HepG2 (cell line): Measurements from ENCODE around the gene C14orf132. TPM values are rescaled to one million over a fixed set of nuclear protein-coding genes. Genes with fewer than 3 reads are reported as not detected.

Experiments used
- ATAC-seq: fragments of 200-7000 bp; cut with Tn5 transposase; 3 replicates; pipeline ENCODE4 v1.9.1; 2020; ENCODE audit warnings: mild to moderate bottlenecking, moderate library complexity
- BruUV-seq: library from RNA; stranded (reverse); fragments of 400-500 nt; replicated peaks from 2 replicates; lab custom pipeline; 2021; lab: Mats Ljungman, UMichigan
- CTCF ChIA-PET: fragments of 300-600 bp; formaldehyde crosslinking; extraction: SDS; loops from one replicate; lab custom pipeline; 2021; ENCODE audit warnings: low total read pairs, inconsistent platforms, low intra/inter-chr PET ratio; lab: Yijun Ruan, JAX
- POLR2A ChIA-PET: fragments of 350-600 bp; sonication (Branson Sonifier 250); formaldehyde crosslinking; loops from one replicate; lab custom pipeline; 2020; ENCODE audit warnings: antibody characterized with exemption, inconsistent platforms; lab: Yijun Ruan, JAX
- DNase-seq: peaks from one replicate; pipeline ENCODE4 v3.0.0-alpha.2; 2015; ENCODE audit warnings: low spot score
- FAIRE-seq: peaks from 3 replicates; lab custom pipeline; 2011; peaks lifted over from hg19 to GRCh38; lab: Jason Lieb, UNC
- H2AFZ ChIP-seq: one replicate; pipeline ENCODE4 v1.6.1; 2011; ENCODE audit warnings: low read length, inconsistent platforms
- H3K27ac ChIP-seq: fragments of 300-600 bp; 3 replicates; pipeline ENCODE4 v1.8.0; 2011; ENCODE audit warnings: mixed run types, mild to moderate bottlenecking, mixed read lengths, low read length, inconsistent platforms; ENCODE audit not compliant: insufficient read depth; ENCODE audit errors: extremely low read length
- H3K27me3 ChIP-seq, 2 experiments: fragments of 200-600 bp in 1 of 2; 2 replicates in 1 of 2; 3 replicates in 1 of 2; pipeline versions ENCODE4 v1.6.0 to v1.8.0; 2011; ENCODE audit warnings: low read length in 2 of 2, mild to moderate bottlenecking in 2 of 2, moderate library complexity in 2 of 2, inconsistent platforms in 1 of 2; ENCODE audit not compliant: insufficient read depth in 2 of 2, control insufficient read depth in 1 of 2
- H3K36me3 ChIP-seq, 2 experiments: fragments of 200-600 bp in 1 of 2; replicated peaks in 1 of 2; 2 replicates in 1 of 2; 3 replicates in 1 of 2; pipeline versions ENCODE4 v1.5.1 to v1.8.0; 2011; ENCODE audit warnings: low read length in 2 of 2, inconsistent platforms in 1 of 2; ENCODE audit not compliant: insufficient read depth in 2 of 2, control insufficient read depth in 1 of 2
- H3K4me1 ChIP-seq: 2 replicates; pipeline ENCODE4 v1.5.1; 2012; ENCODE audit warnings: low read length, inconsistent platforms; ENCODE audit not compliant: insufficient read depth
- H3K4me2 ChIP-seq: 2 replicates; pipeline ENCODE4 v1.6.0; 2011; ENCODE audit warnings: low read depth, low read length, inconsistent platforms
- H3K4me3 ChIP-seq, 3 experiments: fragments of 200-600 bp in 1 of 3; sonication (generic), shearing (Covaris generic) in 1 of 3; replicated peaks in 1 of 3; 2 replicates each; pipeline ENCODE4 v1.5.1; 2011 to 2016; ENCODE audit warnings: low read length in 3 of 3, inconsistent platforms in 2 of 3, low read depth in 2 of 3, mild to moderate bottlenecking in 2 of 3, control low read depth in 1 of 3, mixed read lengths in 1 of 3; ENCODE audit not compliant: insufficient read depth in 1 of 3
- H3K79me2 ChIP-seq: one replicate; pipeline ENCODE4 v1.6.1; 2011; ENCODE audit warnings: low read length, inconsistent platforms; ENCODE audit not compliant: insufficient read depth
- H3K9ac ChIP-seq: 2 replicates; pipeline ENCODE4 v1.6.0; 2011; ENCODE audit warnings: mild to moderate bottlenecking, low read depth, low read length, inconsistent platforms; ENCODE audit not compliant: insufficient read depth
- H3K9me3 ChIP-seq: 2 replicates; pipeline ENCODE4 v1.5.1; 2012; ENCODE audit warnings: mild to moderate bottlenecking, low read length
- H4K20me1 ChIP-seq: 2 replicates; pipeline ENCODE4 v1.6.0; 2011; ENCODE audit warnings: inconsistent platforms, mild to moderate bottlenecking, low read length, moderate library complexity; ENCODE audit not compliant: insufficient read depth
- BORCS8-MEF2B ChIP-seq: sonication (generic); formaldehyde crosslinking; IDR thresholded peaks from 2 replicates; pipeline ENCODE4 v1.8.0; 2022; ENCODE audit warnings: mild to moderate bottlenecking, missing genetic modification reagents
- CHCHD3 ChIP-seq: sonication (generic); formaldehyde crosslinking; IDR thresholded peaks from 2 replicates; pipeline ENCODE4 v1.8.0; 2022; ENCODE audit warnings: mild to moderate bottlenecking, missing genetic modification reagents, moderate library complexity
- FOXJ3 ChIP-seq: sonication (generic); formaldehyde crosslinking; IDR thresholded peaks from 2 replicates; pipeline ENCODE4 v1.4.0; 2020; ENCODE audit warnings: missing genetic modification reagents, mild to moderate bottlenecking, borderline replicate concordance
- FOXK1 ChIP-seq: sonication (generic); formaldehyde crosslinking; IDR thresholded peaks from 2 replicates; pipeline ENCODE4 v1.4.0; 2020; ENCODE audit warnings: low read depth, missing genetic modification reagents, borderline replicate concordance
- HNF4G ChIP-seq, 2 experiments: sonication (generic) in 1 of 2; formaldehyde crosslinking in 1 of 2; IDR thresholded peaks; 2 replicates each; pipeline versions ENCODE4 v1.4.0 to v1.6.1; 2011 to 2020; ENCODE audit warnings: borderline replicate concordance in 2 of 2, low read depth in 2 of 2, mild to moderate bottlenecking in 2 of 2, low read length in 1 of 2, missing genetic modification reagents in 1 of 2, moderate library complexity in 1 of 2
- HOXA9 ChIP-seq: sonication (generic); formaldehyde crosslinking; IDR thresholded peaks from 2 replicates; pipeline ENCODE4 v1.8.1; 2022; ENCODE audit warnings: missing genetic modification reagents, mild to moderate bottlenecking, moderate library complexity, borderline replicate concordance
- JUND ChIP-seq: sonication (generic); formaldehyde crosslinking; IDR thresholded peaks from 2 replicates; pipeline ENCODE4 v1.8.0; 2022; ENCODE audit warnings: mild to moderate bottlenecking, missing genetic modification reagents
- MAF1 ChIP-seq: sonication (generic); formaldehyde crosslinking; IDR thresholded peaks from 2 replicates; pipeline ENCODE4 v1.5.0; 2020; ENCODE audit warnings: missing genetic modification reagents, borderline replicate concordance
- RXRB ChIP-seq: IDR thresholded peaks from 2 replicates; pipeline ENCODE4 v1.6.1; 2016; ENCODE audit warnings: borderline replicate concordance, missing genetic modification reagents, missing compliant biosample characterization
- SRSF4 ChIP-seq: fragments of 200-400 bp; formaldehyde crosslinking; IDR thresholded peaks from one replicate; pipeline ENCODE4 v1.6.1; 2018; ENCODE audit warnings: mild to moderate bottlenecking, low read depth, low read length, moderate library complexity; ENCODE audit not compliant: poor library complexity, severe bottlenecking
- ZNF143 ChIP-seq: sonication (generic); formaldehyde crosslinking; IDR thresholded peaks from 2 replicates; pipeline ENCODE4 v1.4.0; 2020; ENCODE audit warnings: missing genetic modification reagents
- ZNF607 ChIP-seq: sonication (generic); formaldehyde crosslinking; IDR thresholded peaks from 2 replicates; pipeline ENCODE4 v1.5.1; 2020; ENCODE audit warnings: missing genetic modification reagents, mild to moderate bottlenecking, borderline replicate concordance
- WGBS: methylation state at CpG from one replicate; pipeline ENCODE4 v1.1.6; 2017; ENCODE audit warnings: low lambda C conversion rate; 5-methylcytosine and 5-hydroxymethylcytosine counted together
- in situ Hi-C: cut with HindIII; loops from 2 replicates; pipeline ENCODE4 v1.10.0; 2017; ENCODE audit warnings: low pct_unique_long_range_greater_than_20kb; ENCODE audit not compliant: extremely low pct_ligation_motif_present
- intact Hi-C: fragments of 100-400 bp; cut with micrococcal nuclease; formaldehyde crosslinking; loops from one replicate; pipeline ENCODE4 v1.10.0; 2022; ENCODE audit not compliant: unreplicated experiment
- polyA plus RNA-seq, 8 experiments: library from polyadenylated mRNA; depleted of rRNA in 3 of 8; stranded (reverse) in 7 of 8; unstranded in 1 of 8; fragments of >200 nt; fragmentation: Illumina TruSeq in 4 of 8; extraction: Trizol in 4 of 8; gene quantifications; 2 replicates each; pipeline versions ENCODE4 v1.2.1 to v1.2.3, GENCODE V29; 2011 to 2016; ENCODE audit warnings: low read depth in 4 of 8, missing spikeins in 1 of 8, mixed read lengths in 1 of 8; ENCODE audit not compliant: insufficient read depth in 1 of 8
- total RNA-seq, 5 experiments: library from RNA; depleted of rRNA; stranded (reverse); fragments of >200 nt; fragmentation: Illumina TruSeq; extraction: Trizol; gene quantifications; 2 replicates each; pipeline ENCODE4 v1.2.3, GENCODE V29; 2016; ENCODE audit warnings: low read depth in 1 of 5
- TF ChIP-seq, protein P1 (sequence below): sonication (generic); formaldehyde crosslinking; IDR thresholded peaks from 2 replicates; pipeline ENCODE4 v1.9.0; 2021; ENCODE audit warnings: missing genetic modification reagents, borderline replicate concordance
- TF ChIP-seq, protein P2 (sequence below): sonication (generic); formaldehyde crosslinking; IDR thresholded peaks from 2 replicates; pipeline ENCODE4 v1.4.0; 2020; ENCODE audit warnings: missing genetic modification reagents, borderline replicate concordance
- TF ChIP-seq, protein P3 (sequence below): sonication (generic); formaldehyde crosslinking; IDR thresholded peaks from 2 replicates; pipeline ENCODE4 v1.4.0; 2020; ENCODE audit warnings: missing genetic modification reagents

Gene C14orf132
- total and polyA plus RNA-seq, 2 of the 13 experiments (the other 11 are each of a cell fraction or from before 2014, with no cell fraction given), result 0.13 to 0.15 TPM

DNA sequence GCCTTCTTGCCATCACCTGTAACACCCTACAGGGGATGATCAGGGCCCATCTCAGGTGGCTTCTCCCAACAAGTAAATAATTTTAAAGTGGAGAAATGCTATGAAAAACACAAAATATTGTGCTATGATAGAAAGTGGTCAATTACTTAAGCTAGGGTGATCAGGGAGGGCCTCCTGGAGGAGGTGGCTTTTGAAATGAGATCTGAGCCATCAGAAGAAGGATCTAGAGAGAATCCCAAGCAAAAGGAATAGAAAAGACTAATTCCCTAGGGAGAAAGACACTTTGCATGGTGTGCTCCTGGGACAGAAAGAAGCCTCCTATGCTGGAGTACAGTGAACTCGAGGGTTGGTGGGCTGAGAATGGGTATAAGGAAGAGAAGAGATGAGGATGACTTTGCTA, 7.5 kb upstream of the C14orf132 start (continued):
- TF ChIP-seq SRSF4, result no peak
- TF ChIP-seq FOXK1 (CRISPR knock-in tag), result no peak
- TF ChIP-seq HOXA9 (CRISPR knock-in tag), result no peak
- no peak for TF ChIP-seq MAF1 (CRISPR knock-in tag)

DNA sequence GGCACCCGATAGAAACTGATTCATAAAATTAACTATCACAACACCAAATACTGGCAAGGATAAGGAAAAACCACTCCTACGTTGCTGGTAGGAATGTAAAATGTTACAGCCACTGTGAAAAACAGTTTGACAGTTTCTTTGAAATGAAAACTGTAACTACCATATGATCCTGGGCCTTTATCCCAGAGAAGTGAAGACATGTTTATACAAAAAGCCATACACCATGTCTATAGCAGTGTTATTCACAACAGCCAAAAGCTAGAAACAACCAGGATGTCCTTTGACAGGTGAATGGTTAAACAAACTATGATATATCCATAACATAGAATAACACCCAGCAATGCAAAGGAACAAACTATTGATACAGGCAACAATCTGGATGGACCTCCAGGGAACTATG, 3.7 kb upstream of the C14orf132 start:
- no peak for TF ChIP-seq FOXJ3 (CRISPR knock-in tag)
- TF ChIP-seq RXRB (CRISPR knock-in tag), result no peak
- TF ChIP-seq HNF4G (IDR thresholded peaks at IDR 0.05; ENCODE audit: borderline replicate concordance, low read depth, low read length), result no peak
- no peak for TF ChIP-seq HNF4G (CRISPR knock-in tag; IDR thresholded peaks at IDR 0.05; ENCODE audit: borderline replicate concordance, low read depth)
- TF ChIP-seq, protein P1, sequence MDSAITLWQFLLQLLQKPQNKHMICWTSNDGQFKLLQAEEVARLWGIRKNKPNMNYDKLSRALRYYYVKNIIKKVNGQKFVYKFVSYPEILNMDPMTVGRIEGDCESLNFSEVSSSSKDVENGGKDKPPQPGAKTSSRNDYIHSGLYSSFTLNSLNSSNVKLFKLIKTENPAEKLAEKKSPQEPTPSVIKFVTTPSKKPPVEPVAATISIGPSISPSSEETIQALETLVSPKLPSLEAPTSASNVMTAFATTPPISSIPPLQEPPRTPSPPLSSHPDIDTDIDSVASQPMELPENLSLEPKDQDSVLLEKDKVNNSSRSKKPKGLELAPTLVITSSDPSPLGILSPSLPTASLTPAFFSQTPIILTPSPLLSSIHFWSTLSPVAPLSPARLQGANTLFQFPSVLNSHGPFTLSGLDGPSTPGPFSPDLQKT (CRISPR knock-in tag), result no peak
- no peak for TF ChIP-seq ZNF607
- TF ChIP-seq, protein P2, sequence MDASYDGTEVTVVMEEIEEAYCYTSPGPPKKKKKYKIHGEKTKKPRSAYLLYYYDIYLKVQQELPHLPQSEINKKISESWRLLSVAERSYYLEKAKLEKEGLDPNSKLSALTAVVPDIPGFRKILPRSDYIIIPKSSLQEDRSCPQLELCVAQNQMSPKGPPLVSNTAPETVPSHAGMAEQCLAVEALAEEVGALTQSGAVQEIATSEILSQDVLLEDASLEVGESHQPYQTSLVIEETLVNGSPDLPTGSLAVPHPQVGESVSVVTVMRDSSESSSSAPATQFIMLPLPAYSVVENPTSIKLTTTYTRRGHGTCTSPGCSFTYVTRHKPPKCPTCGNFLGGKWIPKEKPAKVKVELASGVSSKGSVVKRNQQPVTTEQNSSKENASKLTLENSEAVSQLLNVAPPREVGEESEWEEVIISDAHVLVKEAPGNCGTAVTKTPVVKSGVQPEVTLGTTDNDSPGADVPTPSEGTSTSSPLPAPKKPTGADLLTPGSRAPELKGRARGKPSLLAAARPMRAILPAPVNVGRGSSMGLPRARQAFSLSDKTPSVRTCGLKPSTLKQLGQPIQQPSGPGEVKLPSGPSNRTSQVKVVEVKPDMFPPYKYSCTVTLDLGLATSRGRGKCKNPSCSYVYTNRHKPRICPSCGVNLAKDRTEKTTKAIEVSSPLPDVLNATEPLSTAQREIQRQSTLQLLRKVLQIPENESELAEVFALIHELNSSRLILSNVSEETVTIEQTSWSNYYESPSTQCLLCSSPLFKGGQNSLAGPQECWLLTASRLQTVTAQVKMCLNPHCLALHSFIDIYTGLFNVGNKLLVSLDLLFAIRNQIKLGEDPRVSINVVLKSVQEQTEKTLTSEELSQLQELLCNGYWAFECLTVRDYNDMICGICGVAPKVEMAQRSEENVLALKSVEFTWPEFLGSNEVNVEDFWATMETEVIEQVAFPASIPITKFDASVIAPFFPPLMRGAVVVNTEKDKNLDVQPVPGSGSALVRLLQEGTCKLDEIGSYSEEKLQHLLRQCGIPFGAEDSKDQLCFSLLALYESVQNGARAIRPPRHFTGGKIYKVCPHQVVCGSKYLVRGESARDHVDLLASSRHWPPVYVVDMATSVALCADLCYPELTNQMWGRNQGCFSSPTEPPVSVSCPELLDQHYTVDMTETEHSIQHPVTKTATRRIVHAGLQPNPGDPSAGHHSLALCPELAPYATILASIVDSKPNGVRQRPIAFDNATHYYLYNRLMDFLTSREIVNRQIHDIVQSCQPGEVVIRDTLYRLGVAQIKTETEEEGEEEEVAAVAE (CRISPR knock-in tag), result no peak
- TF ChIP-seq ZNF143 (CRISPR knock-in tag), result no peak
- TF ChIP-seq CHCHD3, result no peak
- TF ChIP-seq, protein P3, sequence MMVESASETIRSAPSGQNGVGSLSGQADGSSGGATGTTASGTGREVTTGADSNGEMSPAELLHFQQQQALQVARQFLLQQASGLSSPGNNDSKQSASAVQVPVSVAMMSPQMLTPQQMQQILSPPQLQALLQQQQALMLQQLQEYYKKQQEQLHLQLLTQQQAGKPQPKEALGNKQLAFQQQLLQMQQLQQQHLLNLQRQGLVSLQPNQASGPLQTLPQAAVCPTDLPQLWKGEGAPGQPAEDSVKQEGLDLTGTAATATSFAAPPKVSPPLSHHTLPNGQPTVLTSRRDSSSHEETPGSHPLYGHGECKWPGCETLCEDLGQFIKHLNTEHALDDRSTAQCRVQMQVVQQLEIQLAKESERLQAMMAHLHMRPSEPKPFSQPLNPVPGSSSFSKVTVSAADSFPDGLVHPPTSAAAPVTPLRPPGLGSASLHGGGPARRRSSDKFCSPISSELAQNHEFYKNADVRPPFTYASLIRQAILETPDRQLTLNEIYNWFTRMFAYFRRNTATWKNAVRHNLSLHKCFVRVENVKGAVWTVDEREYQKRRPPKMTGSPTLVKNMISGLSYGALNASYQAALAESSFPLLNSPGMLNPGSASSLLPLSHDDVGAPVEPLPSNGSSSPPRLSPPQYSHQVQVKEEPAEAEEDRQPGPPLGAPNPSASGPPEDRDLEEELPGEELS (CRISPR knock-in tag), result no peak
- no peak for TF ChIP-seq JUND (CRISPR knock-in tag)
- no peak for TF ChIP-seq BORCS8-MEF2B (CRISPR knock-in tag)
- intact Hi-C loops (no loop called here), in situ Hi-C loops (no loop called here)
- Histone ChIP-seq H3K9me3 (no peaks in the 10 kb centered on the region), H3K4me1 (peaks cover 6% of the 10 kb centered on the region; the same call in 1 of the 2 replicates), H3K4me3 (no peak overlapping the region), H2AFZ (no peak overlapping the region), H3K79me2 (no peaks in the 10 kb centered on the region), H3K9ac (no peak overlapping the region), H3K4me2 (no peak overlapping the region), H3K27me3 (peaks cover 2 to 24% of the 10 kb centered on the region in 2 experiments), H3K27ac (no peak overlapping the region), H4K20me1 (0 out of 2 replicates have a peak, but pooled peaks cover 2% of the 10 kb centered on the region), H3K36me3 (no peaks in the 10 kb centered on the region)
- BruUV-seq, result no TSS peak
- FAIRE-seq (no peak), ATAC-seq (no peak), DNase-seq (no peak)
- WGBS, result 5% methylated on average over 2 of the region's 2 CpGs
- CTCF ChIA-PET, result no interaction called here
- POLR2A ChIA-PET, result no interaction called here
